ENCODE data around the gene LYSMD3.
A peak's percentile ranks its signal among the peaks of the same experiment; 100 is the strongest.
"Not testable (repeated sequence)": the region's sequence is repeated elsewhere in the genome, so short reads cannot be mapped to it uniquely, and the experiment has no call there.

The LYSMD3 gene

DNA sequence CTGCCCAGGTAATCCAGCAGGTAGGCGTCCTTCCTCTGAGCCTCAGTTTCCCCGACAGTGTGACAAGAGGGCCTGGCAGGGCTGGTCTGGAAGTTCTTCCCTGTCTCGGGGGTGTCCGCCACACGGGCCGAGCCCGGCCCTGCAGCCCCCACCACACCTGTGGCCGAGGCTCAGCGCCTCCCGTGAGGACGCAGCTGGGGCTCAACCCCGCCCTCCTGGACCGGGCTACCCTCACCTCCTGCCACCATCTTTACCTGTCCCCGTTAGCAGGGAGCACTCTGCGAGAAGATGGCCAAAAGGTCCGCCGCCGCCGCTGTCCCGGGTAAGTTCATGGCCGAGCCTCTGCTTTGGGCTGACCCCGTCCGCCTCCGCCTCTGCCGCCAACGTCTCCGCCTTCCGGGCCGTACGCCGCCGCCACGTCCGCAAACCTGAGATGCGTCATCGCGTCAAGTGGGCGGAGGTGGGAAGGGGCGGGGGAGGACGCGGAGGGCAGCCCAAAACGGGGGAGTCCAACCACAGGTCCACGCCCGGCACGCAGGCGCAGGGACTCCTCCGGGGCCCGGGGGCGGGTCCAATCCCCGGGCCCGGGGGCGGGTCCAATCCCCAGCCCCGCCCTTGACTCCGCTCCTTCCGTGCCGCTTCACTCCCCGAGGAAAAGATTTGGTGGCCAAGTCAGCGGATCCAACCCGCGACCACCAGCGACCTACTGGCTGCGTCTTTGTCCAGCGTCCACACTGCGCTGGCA is at the start of gene LYSMD3:
LYSMD3 (minus strand) TSS at position 391 of the 745 bp plus-strand sequence. CDS start 4,295 bp downstream, outside the sequence.
- in situ Hi-C loops (cut with MboI; ENCODE audit: low pct_unique_long_range_greater_than_20kb, low sequenced_read_pairs) = no loop called here
- DNase-seq = peak; percentile 95

DNA sequence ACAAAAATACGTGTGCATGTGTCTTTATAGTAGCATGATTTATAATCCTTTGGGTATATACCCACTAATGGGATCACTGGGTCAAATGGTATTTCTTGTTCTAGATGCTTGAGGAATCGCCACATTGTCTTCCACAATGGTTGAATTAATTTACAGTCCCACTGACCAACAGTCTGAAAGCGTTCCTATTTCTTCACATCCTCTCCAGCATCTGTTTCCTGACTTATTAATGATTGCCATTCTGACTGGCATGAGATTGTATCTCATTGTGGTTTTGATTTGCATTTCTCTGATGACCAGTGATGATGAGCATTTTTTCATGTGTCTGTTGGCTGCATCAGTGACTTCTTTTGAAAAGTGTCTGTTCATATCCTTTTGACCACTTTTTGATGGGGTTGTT is 47.2 kb upstream of the LYSMD3 start:
- DNase-seq; in situ Hi-C loops (cut with MboI; ENCODE audit: low pct_unique_long_range_greater_than_20kb, low sequenced_read_pairs): not testable (repeated sequence)

GRCh38 chr5:90575712-90576111 is 46.3 kb upstream of the LYSMD3 start:
- in situ Hi-C loops (cut with MboI; ENCODE audit: low pct_unique_long_range_greater_than_20kb, low sequenced_read_pairs) = no loop called here
- no peak for DNase-seq

GRCh38 chr5:90571147-90571773 is 41.9 kb upstream of the LYSMD3 start:
- DNase-seq = peak; percentile 24
- in situ Hi-C loops (cut with MboI; ENCODE audit: low pct_unique_long_range_greater_than_20kb, low sequenced_read_pairs) = no loop called here

- DNase-seq = no peak
- in situ Hi-C loops (cut with MboI; ENCODE audit: low pct_unique_long_range_greater_than_20kb, low sequenced_read_pairs) = no loop called here
These were observed 40.6 kb upstream of the LYSMD3 start for GRCh38 chr5:90570034-90570433.

DNA sequence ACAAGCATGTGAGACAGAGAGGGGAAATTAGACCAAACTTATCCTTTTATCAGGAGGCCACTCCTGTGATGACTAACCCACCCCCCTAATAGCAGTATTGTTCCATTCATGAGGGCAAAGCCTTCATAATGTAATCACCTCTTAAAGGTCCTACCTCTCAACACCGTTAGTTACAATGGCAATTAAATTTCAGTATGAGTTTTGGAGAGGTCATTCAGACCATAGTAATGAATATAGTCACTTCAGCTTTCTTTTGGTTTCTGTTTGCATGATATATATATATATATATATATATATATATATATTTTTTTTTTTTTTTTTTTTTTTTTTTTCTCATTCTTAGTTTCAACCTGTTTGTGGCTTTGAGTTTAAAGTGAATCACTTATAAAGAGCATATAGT is 39.7 kb upstream of the LYSMD3 start:
- no peak for DNase-seq
- in situ Hi-C loops (cut with MboI; ENCODE audit: low pct_unique_long_range_greater_than_20kb, low sequenced_read_pairs) = no loop called here

- in situ Hi-C loops (cut with MboI; ENCODE audit: low pct_unique_long_range_greater_than_20kb, low sequenced_read_pairs) = no loop called here
- DNase-seq = no peak
These were observed 36.1 kb upstream of the LYSMD3 start for GRCh38 chr5:90565491-90565890.

- in situ Hi-C loops (cut with MboI; ENCODE audit: low pct_unique_long_range_greater_than_20kb, low sequenced_read_pairs) = no loop called here
- no peak for DNase-seq
These were observed 33.7 kb upstream of the LYSMD3 start for GRCh38 chr5:90563108-90563507.

- DNase-seq = no peak
- in situ Hi-C loops (cut with MboI; ENCODE audit: low pct_unique_long_range_greater_than_20kb, low sequenced_read_pairs) = no loop called here
These were observed 33.0 kb upstream of the LYSMD3 start for GRCh38 chr5:90562341-90562740.

- DNase-seq = no peak
These were observed 32.4 kb upstream of the LYSMD3 start for GRCh38 chr5:90561766-90562165.

GRCh38 chr5:90560771-90561170 is 31.4 kb upstream of the LYSMD3 start:
- in situ Hi-C loops (cut with MboI; ENCODE audit: low pct_unique_long_range_greater_than_20kb, low sequenced_read_pairs) = no loop called here

More at GRCh38 chr5:90561766-90562165, 32.4 kb upstream of the LYSMD3 start:
- in situ Hi-C loops (cut with MboI; ENCODE audit: low pct_unique_long_range_greater_than_20kb, low sequenced_read_pairs) = no loop called here

DNA sequence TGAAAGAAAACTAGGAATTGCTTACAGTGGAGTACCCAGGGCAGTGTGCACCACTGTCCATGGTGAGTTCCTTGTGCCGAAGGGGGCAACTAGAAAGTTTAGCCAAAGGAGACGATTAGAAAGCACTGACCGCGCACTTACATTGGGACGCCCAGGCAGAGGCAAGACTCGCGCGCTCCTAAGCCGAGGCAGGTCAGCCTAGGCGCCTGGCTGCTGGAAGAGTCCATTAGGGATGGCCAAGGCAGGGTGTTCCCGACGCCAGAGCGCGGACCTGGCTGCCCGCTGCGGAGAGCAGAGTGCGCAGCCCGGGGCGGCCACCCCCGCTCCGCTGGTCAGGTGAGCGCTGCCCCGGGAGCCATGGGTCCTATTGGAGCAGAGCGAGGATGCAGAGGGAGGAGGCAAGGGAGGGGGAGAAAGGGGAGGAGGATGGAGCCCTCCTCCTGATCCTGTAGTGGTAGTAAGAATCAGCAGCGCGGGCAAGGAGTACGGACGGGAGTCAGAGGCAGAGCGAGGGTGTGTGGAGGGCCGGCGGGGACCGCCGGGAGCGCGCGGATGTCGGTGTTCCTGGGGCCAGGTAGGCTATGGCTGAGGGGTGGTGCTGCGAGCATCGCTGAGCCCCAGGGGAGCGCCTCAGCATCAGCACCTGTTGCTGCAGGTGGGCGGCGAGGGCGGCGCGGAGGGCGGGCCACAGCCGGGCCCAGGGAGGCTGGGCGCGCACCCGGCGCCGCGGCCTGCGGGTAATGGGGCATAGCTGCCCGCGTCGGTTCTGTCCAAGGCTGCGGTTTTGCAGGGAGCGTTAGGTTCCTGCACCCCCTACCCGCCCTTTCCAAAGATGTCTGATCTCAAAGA is 29.2 kb upstream of the LYSMD3 start, which contains the start of gene ADGRV1:
ADGRV1 (plus strand) TSS at position 454 of the 849 bp plus-strand sequence; CDS start at position 553, 99 bp downstream.
- in situ Hi-C loops (cut with MboI; ENCODE audit: low pct_unique_long_range_greater_than_20kb, low sequenced_read_pairs) = no loop called here

More at GRCh38 chr5:90560771-90561170, 31.4 kb upstream of the LYSMD3 start:
- no peak for DNase-seq

DNA sequence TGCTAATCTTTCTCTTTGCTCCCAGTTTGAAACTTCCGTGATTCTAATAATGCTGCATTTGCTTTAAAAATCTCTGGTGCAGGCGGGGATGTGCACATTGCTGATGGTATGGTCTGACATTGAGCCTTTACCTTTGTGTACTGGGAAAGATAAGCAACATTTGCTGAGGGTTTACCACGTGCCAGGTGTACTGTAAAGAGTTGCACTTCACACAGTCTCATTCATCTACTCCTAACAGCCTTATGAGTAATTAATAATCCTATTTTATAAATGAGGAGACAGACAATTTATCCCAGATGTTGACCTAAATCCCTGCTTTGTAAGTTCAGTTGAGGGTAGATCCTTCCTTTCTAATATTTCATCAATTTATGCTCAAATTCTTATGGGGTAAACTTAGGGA is 28.5 kb upstream of the LYSMD3 start:
- in situ Hi-C loops (cut with MboI; ENCODE audit: low pct_unique_long_range_greater_than_20kb, low sequenced_read_pairs) = no loop called here
- DNase-seq = peak; percentile 12

More for the DNA sequence above, 29.2 kb upstream of the LYSMD3 start, which contains the start of gene ADGRV1:
- DNase-seq = peak; percentile 77

- DNase-seq = no peak
- in situ Hi-C loops (cut with MboI; ENCODE audit: low pct_unique_long_range_greater_than_20kb, low sequenced_read_pairs) = no loop called here
These were observed 28.0 kb upstream of the LYSMD3 start for GRCh38 chr5:90557391-90557790.

GRCh38 chr5:90555666-90556065 is 26.3 kb upstream of the LYSMD3 start:
- no peak for DNase-seq
- in situ Hi-C loops (cut with MboI; ENCODE audit: low pct_unique_long_range_greater_than_20kb, low sequenced_read_pairs) = no loop called here

GRCh38 chr5:90554358-90555006 is 25.1 kb upstream of the LYSMD3 start:
- in situ Hi-C loops (cut with MboI; ENCODE audit: low pct_unique_long_range_greater_than_20kb, low sequenced_read_pairs) = no loop called here
- DNase-seq = no peak

- DNase-seq = no peak
- in situ Hi-C loops (cut with MboI; ENCODE audit: low pct_unique_long_range_greater_than_20kb, low sequenced_read_pairs) = no loop called here
These were observed 24.3 kb upstream of the LYSMD3 start for GRCh38 chr5:90553711-90554110.

DNA sequence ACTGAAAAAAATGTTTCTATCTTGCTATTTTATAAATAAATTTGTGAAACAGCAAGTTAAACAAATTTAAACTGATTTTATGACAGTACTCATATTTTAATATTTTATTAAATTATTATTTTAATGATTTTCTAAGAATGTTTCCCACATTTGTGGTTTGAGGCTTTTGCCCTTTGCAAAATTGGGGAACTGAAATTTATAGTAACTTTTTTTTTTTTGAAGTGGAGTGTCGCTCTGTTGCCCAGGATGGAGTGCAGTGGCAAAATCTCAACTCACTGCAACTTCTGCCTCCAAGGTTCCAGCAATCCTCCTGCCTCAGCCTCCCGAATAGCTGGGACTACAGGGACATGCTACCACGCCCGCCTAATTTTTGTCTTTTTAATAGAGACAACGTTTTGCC is 22.0 kb upstream of the LYSMD3 start:
- in situ Hi-C loops (cut with MboI; ENCODE audit: low pct_unique_long_range_greater_than_20kb, low sequenced_read_pairs) = no loop called here
- DNase-seq = no peak

DNA sequence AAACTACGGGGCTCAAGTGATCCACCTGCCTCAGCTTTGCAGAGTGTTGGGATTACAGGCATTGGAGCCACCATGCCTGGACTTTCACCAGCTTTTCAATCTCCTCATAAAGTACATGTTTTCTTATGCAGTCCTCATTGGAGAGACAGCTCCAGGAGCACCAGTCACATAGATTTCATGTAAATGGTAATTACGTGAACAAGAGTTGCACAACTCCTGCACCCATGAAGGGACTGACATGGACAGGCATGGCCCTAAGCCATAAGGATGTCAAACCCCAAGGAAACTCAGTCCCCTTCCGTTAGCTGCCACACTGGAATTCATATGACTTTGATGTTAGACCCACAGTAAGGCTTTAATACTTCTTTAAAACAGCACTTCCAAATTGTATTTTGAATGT is 21.6 kb upstream of the LYSMD3 start:
- in situ Hi-C loops (cut with MboI; ENCODE audit: low pct_unique_long_range_greater_than_20kb, low sequenced_read_pairs) = no loop called here
- no peak for DNase-seq
